ENCODE results near the gene KCNG1. TPM values are rescaled to one million over a fixed set of nuclear protein-coding genes. Genes with fewer than 3 reads are reported as not detected.

Gene KCNG1
- total RNA-seq, 1 donor from 2014 or later = 0.48 TPM

- DNase-seq (ENCODE audit: low read depth) = no peak
Observed at GRCh38 chr20:51013577-51014330, 9.2 kb downstream of the KCNG1 start.

- no peak for DNase-seq (ENCODE audit: low read depth)
Observed at GRCh38 chr20:51012357-51012756, 10.6 kb downstream of the KCNG1 start.

GRCh38 chr20:51011479-51011878 lies 11.4 kb downstream of the KCNG1 start:
- no peak for DNase-seq (ENCODE audit: low read depth)

DNA sequence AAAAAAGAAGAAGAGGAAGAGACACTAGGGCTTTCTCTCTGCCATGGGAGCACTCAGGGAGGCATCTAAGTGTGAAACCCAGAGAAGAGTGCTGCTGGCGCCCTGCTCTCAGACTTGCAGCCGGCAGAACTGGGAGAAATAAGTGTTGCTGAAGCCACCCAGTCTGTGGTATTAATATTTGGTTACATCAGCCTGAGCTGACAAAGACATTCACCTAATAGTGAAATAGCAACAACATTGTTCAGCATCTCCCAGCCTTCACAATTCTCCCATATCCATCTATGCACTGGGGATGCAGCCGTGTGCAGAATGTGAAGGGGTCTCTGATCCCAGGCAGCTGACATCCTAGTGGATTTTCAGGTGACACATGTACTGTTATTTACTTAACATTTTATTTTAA lies 12.0 kb downstream of the KCNG1 start:
- DNase-seq (ENCODE audit: low read depth) = no peak

- DNase-seq (ENCODE audit: low read depth) = no peak
Observed at GRCh38 chr20:51010043-51010365, 12.9 kb downstream of the KCNG1 start.

- DNase-seq (ENCODE audit: low read depth) = no peak
Observed at GRCh38 chr20:51009303-51010042, 13.4 kb downstream of the KCNG1 start.

DNA sequence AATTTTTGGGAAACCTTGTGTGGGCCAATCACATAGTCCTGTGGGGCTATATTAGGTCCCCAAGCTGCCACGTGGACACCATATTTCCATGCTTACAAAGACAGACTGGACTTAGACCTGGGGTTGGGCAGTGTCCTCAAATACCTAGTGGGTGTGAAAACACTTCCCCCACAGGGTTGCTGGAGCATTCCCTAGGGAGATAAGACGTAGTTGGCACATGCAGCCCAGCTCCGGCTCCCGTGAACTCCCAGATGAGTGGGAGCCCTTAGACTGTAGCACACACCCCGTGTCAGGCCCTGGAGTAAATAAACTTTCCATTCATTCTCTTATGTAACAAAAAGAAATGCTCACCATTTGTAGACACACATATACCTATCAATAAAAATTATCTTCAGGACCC lies 14.2 kb downstream of the KCNG1 start:
- DNase-seq (ENCODE audit: low read depth) = no peak

DNA sequence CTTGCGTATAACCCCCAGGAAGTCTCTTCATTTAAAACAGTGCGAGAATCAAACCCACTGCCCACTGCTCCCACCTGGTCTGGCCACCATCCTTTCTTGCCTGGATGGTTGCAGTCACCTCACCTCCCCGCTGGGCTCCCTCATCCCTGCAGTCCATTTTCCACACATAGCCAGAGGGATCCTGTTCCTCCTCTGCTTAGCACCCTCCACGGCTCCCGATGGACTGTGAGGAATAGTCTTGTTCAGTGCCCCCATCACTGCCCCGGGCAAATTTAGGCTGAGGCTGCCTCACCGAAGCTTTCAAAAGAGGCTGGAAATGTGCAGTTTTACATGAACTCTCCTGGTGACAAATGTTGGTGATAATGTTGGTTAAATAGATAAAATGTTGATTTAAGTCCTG lies 17.7 kb downstream of the KCNG1 start:
- DNase-seq (ENCODE audit: low read depth) = no peak

DNA sequence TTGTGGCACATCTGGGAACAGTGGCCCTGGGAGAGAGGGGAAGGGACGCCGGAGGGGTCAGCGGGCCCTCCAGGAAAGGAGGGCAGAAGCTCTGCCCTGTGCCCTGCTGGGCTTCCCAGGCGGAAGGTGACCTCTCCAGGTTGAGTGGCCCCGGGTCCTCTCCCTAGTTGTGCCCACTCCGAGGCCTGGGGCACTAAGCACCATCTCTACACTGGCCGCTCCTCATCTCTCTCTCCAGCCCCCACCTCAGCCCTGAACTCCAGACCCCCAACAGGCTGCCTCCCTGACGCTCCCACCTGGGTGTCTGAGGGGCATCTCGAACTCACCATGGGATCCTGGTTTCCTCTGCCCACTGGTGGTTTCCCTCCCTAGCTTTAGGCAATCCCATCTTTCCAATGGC lies 18.1 kb downstream of the KCNG1 start:
- DNase-seq (ENCODE audit: low read depth) = no peak

DNA sequence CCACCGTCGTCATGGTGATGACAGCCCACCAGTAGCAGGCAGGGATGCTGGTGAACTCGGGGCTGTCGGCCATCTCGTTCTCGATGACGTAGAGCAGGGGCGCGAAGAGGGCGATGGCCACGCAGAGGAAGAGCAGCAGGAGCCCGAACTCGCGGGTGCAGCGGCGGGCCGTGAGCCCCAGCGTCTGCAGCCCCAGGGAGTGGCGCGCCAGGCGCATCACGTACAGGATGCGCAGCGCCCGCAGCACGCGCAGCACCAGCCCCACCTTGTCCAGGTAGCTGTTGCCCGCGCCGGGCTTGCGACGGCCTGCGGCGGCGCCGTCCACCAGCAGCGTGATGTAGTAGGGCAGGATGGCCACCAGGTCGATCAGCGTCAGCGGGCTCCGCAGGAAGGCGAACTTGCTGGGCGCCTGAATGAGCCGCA lies 18.6 kb downstream of the KCNG1 start:
- DNase-seq (ENCODE audit: low read depth) = no peak

- DNase-seq (ENCODE audit: low read depth) = no peak
Observed at GRCh38 chr20:51003753-51004152, 19.2 kb downstream of the KCNG1 start.

- DNase-seq (ENCODE audit: low read depth) = no peak
Observed at GRCh38 chr20:51002633-51003032, 20.3 kb downstream of the KCNG1 start.

GRCh38 chr20:51001430-51002265 lies 21.3 kb downstream of the KCNG1 start:
- no peak for DNase-seq (ENCODE audit: low read depth)

DNA sequence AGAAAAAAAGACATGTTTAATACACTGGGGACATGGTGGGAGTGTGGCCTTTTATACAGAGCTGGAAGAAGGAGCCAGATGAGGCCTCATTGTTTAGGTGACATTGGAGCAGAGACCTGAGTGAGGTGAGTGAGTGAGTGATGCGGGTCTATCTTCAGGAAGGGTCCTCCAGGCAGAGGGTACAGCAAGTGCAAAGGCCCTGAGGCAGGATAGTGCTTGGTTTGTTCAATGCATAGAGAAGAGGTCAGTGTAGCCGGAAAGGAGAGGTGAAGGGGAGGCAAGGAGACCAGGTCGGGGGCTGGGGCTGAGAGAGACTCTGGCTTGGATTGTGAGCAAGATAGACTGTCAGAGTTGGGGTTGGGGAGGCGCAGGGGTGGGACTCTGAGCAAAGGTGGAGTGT lies 23.6 kb downstream of the KCNG1 start:
- no peak for DNase-seq (ENCODE audit: low read depth)

DNA sequence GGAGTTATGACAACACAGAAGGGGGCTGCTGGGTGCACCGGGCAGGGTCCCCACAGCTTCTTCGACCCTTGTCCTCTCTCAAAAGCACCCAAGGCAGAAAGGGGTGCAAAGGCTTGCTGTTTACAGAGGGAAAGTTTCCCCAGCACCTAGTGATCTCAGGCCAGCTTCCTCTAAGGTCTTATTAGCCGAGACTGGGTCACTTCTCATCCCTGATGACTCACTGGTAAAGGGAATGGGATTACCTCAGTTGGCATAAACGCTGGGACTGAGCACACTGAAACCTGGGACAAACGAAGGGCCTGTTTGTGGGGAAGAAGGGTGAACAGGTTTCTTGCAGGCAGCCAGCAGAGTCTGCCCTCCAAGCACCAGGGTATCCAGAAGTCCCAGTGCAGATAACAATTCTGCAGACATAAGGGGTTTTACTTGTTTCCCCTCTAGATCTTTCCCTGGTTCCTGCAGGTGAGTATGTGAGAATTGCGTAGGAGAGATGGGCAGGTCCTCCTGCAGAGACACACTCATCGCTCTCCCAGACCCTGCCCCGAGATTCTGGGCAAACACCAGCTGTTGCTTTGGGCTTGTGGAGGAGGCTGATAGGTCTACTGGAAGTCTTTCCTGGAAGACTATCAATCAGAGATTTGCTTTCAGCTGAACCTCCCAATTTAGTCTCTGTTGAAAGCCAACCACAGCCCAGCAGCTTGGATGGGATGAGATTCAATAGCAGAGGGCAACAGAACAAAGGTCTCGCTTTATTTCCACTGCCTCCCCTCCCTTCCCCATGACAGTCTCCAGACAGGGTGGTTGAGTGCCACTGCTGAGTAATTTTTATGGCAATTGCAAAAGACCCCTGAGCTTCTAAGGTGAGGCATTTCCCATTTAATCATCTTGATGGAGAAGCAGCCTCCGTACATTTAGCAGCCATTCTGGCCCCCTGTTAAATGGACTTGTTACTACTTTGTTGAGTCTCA lies 25.7 kb downstream of the KCNG1 start:
- DNase-seq (ENCODE audit: low read depth) = no peak

- no peak for DNase-seq (ENCODE audit: low read depth)
Observed at GRCh38 chr20:50995506-50995905, 27.4 kb downstream of the KCNG1 start.

GRCh38 chr20:50993876-50994275 lies 29.0 kb downstream of the KCNG1 start:
- no peak for DNase-seq (ENCODE audit: low read depth)

GRCh38 chr20:50992733-50993457 lies 30.0 kb downstream of the KCNG1 start:
- peak; percentile 22 for DNase-seq (ENCODE audit: low read depth)

GRCh38 chr20:50992336-50992732 lies 30.6 kb downstream of the KCNG1 start:
- DNase-seq (ENCODE audit: low read depth) = no peak

GRCh38 chr20:50991076-50991475 lies 31.8 kb downstream of the KCNG1 start:
- DNase-seq (ENCODE audit: low read depth) = no peak

Measured in myocyte (in vitro differentiated cells).